ENCODE results near the gene SYCP2L. TPM values are rescaled to one million over a fixed set of nuclear protein-coding genes. Genes with fewer than 3 reads are reported as not detected.

SYCP2L gene
- polyA plus RNA-seq, 2 of the 4 experiments (the other 2 are of a cell fraction): 2.6 to 13.5 TPM

DNA sequence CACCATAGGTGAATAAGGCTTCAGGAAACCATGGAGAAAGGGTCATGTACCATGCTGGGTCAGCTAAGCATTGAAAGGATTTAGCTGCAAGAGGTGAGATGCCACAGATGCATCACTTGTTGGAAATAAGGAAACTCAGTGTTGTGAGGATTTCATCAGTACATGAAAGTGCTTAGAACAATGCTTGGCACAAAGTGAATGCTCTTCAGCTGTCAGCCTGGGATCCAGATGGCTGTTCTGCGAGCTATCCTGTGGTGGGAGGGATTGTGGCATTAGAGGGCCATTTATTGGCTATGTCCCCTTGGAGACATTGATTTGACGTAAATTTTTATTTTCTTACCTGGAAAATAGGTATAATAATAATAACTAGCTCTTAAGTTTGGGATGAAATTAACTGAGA, 104.3 kb downstream of the SYCP2L start:
- Histone ChIP-seq H3K4me2 (no peak overlapping the region), H3K4me1 (no peaks in the 10 kb centered on the region), H3K4me3 (no peak overlapping the region), H3K9me3 (no peaks in the 10 kb centered on the region), H3K27ac (no peak overlapping the region)
- 95% methylated on average over 2 of the region's 2 CpGs for WGBS (ENCODE audit: missing lambda C conversion rate)
- DNase-seq (ENCODE audit: low read depth in 1 of 2, low spot score in 1 of 2) (no peak), ATAC-seq (no peak), FAIRE-seq (no peak)
- TF ChIP-seq HOXB13 (CRISPR knock-in tag; IDR thresholded peaks at IDR 0.05; ENCODE audit: low read depth) (no peak), SREBF2 (IDR thresholded peaks at IDR 0.05) (no peak), JUN (IDR thresholded peaks at IDR 0.05) (no peak), MYC (IDR thresholded peaks at IDR 0.05; ENCODE audit: borderline replicate concordance, low read length) (no peak), TP53 (CRISPR knock-in tag; IDR thresholded peaks at IDR 0.05) (no peak), KDM1A (IDR thresholded peaks at IDR 0.05; ENCODE audit: low read depth) (no peak), HEYL (CRISPR knock-in tag; IDR thresholded peaks at IDR 0.05) (no peak), TFCP2L1 (CRISPR knock-in tag; IDR thresholded peaks at IDR 0.05) (no peak), CBX8 (IDR thresholded peaks at IDR 0.05) (no peak), CHD4 (IDR thresholded peaks at IDR 0.05; ENCODE audit: borderline replicate concordance) (no peak), RARB (CRISPR knock-in tag; IDR thresholded peaks at IDR 0.05) (no peak)
- TF ChIP-seq, protein P1, sequence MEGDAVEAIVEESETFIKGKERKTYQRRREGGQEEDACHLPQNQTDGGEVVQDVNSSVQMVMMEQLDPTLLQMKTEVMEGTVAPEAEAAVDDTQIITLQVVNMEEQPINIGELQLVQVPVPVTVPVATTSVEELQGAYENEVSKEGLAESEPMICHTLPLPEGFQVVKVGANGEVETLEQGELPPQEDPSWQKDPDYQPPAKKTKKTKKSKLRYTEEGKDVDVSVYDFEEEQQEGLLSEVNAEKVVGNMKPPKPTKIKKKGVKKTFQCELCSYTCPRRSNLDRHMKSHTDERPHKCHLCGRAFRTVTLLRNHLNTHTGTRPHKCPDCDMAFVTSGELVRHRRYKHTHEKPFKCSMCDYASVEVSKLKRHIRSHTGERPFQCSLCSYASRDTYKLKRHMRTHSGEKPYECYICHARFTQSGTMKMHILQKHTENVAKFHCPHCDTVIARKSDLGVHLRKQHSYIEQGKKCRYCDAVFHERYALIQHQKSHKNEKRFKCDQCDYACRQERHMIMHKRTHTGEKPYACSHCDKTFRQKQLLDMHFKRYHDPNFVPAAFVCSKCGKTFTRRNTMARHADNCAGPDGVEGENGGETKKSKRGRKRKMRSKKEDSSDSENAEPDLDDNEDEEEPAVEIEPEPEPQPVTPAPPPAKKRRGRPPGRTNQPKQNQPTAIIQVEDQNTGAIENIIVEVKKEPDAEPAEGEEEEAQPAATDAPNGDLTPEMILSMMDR (IDR thresholded peaks at IDR 0.05): no peak
- TF ChIP-seq, protein P2, sequence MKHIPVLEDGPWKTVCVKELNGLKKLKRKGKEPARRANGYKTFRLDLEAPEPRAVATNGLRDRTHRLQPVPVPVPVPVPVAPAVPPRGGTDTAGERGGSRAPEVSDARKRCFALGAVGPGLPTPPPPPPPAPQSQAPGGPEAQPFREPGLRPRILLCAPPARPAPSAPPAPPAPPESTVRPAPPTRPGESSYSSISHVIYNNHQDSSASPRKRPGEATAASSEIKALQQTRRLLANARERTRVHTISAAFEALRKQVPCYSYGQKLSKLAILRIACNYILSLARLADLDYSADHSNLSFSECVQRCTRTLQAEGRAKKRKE (CRISPR knock-in tag; IDR thresholded peaks at IDR 0.05; ENCODE audit: low read depth): no peak
- TF ChIP-seq, protein P3, sequence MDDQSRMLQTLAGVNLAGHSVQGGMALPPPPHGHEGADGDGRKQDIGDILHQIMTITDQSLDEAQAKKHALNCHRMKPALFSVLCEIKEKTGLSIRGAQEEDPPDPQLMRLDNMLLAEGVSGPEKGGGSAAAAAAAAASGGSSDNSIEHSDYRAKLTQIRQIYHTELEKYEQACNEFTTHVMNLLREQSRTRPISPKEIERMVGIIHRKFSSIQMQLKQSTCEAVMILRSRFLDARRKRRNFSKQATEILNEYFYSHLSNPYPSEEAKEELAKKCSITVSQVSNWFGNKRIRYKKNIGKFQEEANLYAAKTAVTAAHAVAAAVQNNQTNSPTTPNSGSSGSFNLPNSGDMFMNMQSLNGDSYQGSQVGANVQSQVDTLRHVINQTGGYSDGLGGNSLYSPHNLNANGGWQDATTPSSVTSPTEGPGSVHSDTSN (IDR thresholded peaks at IDR 0.05): no peak
- TF ChIP-seq, protein P4, sequence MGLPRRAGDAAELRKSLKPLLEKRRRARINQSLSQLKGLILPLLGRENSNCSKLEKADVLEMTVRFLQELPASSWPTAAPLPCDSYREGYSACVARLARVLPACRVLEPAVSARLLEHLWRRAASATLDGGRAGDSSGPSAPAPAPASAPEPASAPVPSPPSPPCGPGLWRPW (IDR thresholded peaks at IDR 0.05): no peak
- ChIA-PET POLR2A (interaction anchor here (0.7 kb wide), 1 partner anchor 20 kb away, joined by 6 read pairs; no protein-coding TSS in a partner anchor), CTCF (interaction anchor here (0.6 to 1.4 kb wide), 3 partner anchors 40 to 135 kb away, joined by 4 to 5 read pairs (median 4); partner anchors contain the start of gene ELOVL2)

DNA sequence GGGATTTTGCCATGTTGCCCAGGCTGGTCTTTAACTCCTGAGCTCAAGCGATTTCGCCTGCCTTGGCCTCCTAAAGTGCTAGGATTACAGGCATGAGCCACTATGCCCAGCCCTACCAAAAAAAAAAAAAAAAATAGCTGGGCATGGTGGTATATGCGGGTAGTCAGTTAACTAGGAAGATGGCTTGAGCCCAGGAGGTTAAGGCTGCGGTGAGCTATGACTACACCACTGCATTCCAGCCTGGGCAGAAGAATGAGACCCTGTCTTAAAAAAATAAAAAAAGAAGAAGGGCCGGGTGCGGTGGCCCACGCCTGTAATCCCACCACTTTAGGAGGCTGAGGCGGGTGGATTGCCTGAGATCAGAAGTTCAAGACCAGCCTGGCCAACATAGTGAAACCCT, 107.0 kb downstream of the SYCP2L start:
- Histone ChIP-seq H3K4me1 (no peaks in the 10 kb centered on the region), H3K9me3 (no peaks in the 10 kb centered on the region), H3K4me2 (no peak overlapping the region), H3K27ac (no peak overlapping the region), H3K4me3 (no peak overlapping the region)
- WGBS (ENCODE audit: missing lambda C conversion rate): 92% methylated on average over 8 of the region's 8 CpGs
- ChIA-PET POLR2A (interaction anchor here (0.6 to 0.7 kb wide), 2 partner anchors 23 to 522 kb away, joined by 3 to 5 read pairs; no protein-coding TSS in a partner anchor), CTCF (interaction anchor here (1.1 kb wide), 1 partner anchor 75 kb away, joined by 7 read pairs; no protein-coding TSS in a partner anchor)
- ATAC-seq (no peak), FAIRE-seq (no peak), DNase-seq (ENCODE audit: low read depth in 1 of 2, low spot score in 1 of 2) (no peak)
- TF ChIP-seq TP53 (CRISPR knock-in tag; IDR thresholded peaks at IDR 0.05): no peak
- no peak for TF ChIP-seq NFE2L2 (conservative IDR thresholded peaks at IDR 0.05; ENCODE audit: low read length)
- no peak for TF ChIP-seq KDM5A (IDR thresholded peaks at IDR 0.05)
- no peak for TF ChIP-seq CHD2 (IDR thresholded peaks at IDR 0.05; ENCODE audit: low read length, partially characterized antibody)
- TF ChIP-seq, protein P5, sequence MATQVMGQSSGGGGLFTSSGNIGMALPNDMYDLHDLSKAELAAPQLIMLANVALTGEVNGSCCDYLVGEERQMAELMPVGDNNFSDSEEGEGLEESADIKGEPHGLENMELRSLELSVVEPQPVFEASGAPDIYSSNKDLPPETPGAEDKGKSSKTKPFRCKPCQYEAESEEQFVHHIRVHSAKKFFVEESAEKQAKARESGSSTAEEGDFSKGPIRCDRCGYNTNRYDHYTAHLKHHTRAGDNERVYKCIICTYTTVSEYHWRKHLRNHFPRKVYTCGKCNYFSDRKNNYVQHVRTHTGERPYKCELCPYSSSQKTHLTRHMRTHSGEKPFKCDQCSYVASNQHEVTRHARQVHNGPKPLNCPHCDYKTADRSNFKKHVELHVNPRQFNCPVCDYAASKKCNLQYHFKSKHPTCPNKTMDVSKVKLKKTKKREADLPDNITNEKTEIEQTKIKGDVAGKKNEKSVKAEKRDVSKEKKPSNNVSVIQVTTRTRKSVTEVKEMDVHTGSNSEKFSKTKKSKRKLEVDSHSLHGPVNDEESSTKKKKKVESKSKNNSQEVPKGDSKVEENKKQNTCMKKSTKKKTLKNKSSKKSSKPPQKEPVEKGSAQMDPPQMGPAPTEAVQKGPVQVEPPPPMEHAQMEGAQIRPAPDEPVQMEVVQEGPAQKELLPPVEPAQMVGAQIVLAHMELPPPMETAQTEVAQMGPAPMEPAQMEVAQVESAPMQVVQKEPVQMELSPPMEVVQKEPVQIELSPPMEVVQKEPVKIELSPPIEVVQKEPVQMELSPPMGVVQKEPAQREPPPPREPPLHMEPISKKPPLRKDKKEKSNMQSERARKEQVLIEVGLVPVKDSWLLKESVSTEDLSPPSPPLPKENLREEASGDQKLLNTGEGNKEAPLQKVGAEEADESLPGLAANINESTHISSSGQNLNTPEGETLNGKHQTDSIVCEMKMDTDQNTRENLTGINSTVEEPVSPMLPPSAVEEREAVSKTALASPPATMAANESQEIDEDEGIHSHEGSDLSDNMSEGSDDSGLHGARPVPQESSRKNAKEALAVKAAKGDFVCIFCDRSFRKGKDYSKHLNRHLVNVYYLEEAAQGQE (IDR thresholded peaks at IDR 0.05): no peak
- TF ChIP-seq JUN (IDR thresholded peaks at IDR 0.05): no peak
- TF ChIP-seq HDAC2 (IDR thresholded peaks at IDR 0.05): no peak
- no peak for TF ChIP-seq HOXB5 (CRISPR knock-in tag; IDR thresholded peaks at IDR 0.05)
- TF ChIP-seq HOXB13 (CRISPR knock-in tag; IDR thresholded peaks at IDR 0.05; ENCODE audit: low read depth): no peak
- no peak for TF ChIP-seq NR3C1 (IDR thresholded peaks at IDR 0.05)
- TF ChIP-seq BHLHE40 (IDR thresholded peaks at IDR 0.05; ENCODE audit: low read depth, low read length): no peak
- TF ChIP-seq MAFK (IDR thresholded peaks at IDR 0.05; ENCODE audit: partially characterized antibody): no peak
- TF ChIP-seq RAD21 (conservative IDR thresholded peaks at IDR 0.05 in 1 of 2, IDR thresholded peaks at IDR 0.05 in 1 of 2): no peak
- TF ChIP-seq EP300 (IDR thresholded peaks at IDR 0.05): no peak
- TF ChIP-seq ZSCAN20 (CRISPR knock-in tag; IDR thresholded peaks at IDR 0.05): no peak
- no peak for TF ChIP-seq HEYL (CRISPR knock-in tag; IDR thresholded peaks at IDR 0.05)
- no peak for TF ChIP-seq SREBF2 (IDR thresholded peaks at IDR 0.05)
- TF ChIP-seq HOXA7 (CRISPR knock-in tag; IDR thresholded peaks at IDR 0.05): no peak
- TF ChIP-seq, protein P6, sequence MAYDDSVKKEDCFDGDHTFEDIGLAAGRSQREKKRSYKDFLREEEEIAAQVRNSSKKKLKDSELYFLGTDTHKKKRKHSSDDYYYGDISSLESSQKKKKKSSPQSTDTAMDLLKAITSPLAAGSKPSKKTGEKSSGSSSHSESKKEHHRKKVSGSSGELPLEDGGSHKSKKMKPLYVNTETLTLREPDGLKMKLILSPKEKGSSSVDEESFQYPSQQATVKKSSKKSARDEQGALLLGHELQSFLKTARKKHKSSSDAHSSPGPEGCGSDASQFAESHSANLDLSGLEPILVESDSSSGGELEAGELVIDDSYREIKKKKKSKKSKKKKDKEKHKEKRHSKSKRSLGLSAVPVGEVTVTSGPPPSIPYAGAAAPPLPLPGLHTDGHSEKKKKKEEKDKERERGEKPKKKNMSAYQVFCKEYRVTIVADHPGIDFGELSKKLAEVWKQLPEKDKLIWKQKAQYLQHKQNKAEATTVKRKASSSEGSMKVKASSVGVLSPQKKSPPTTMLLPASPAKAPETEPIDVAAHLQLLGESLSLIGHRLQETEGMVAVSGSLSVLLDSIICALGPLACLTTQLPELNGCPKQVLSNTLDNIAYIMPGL (CRISPR knock-in tag; IDR thresholded peaks at IDR 0.05; ENCODE audit: borderline replicate concordance): no peak

All from A549 (cell line).